HG03558 (cell line): ENCODE measurements around the gene C1S.

Source experiments
- ATAC-seq: cut with Tn5 transposase; IDR thresholded peaks from one replicate; pipeline ENCODE4 v1.9.1; 2021; ENCODE audit warnings: moderate number of reproducible peaks; ENCODE audit not compliant: unreplicated experiment; ENCODE audit errors: extremely low read depth

Gene C1S

GRCh38 chr12:7120166-7120565 is 59.6 kb downstream of the C1S start:
- ATAC-seq, result no peak
